Spleen (tissue), 11 donors: ENCODE data around the gene TXNDC11. TPM values are rescaled to one million over a fixed set of nuclear protein-coding genes. Genes with fewer than 3 reads are reported as not detected.

Experiments
- DNase-seq: peaks from one replicate; pipeline ENCODE4 v3.0.0-alpha.2; 2020
- H3K27ac ChIP-seq, 8 donors: fragments of 200-600 bp; sonication (generic) in 7 of 8; 1 replicate in 4 of 8; 2 replicates in 4 of 8; pipeline versions ENCODE4 v1.5.0 to v1.8.0; 2016 to 2021; ENCODE audit warnings: inconsistent platforms in 4 of 8, mild to moderate bottlenecking in 4 of 8, moderate library complexity in 1 of 8
- H3K27me3 ChIP-seq, 7 donors: fragments of 200-600 bp; sonication (generic) in 6 of 7; replicated peaks in 1 of 7; 1 replicate in 4 of 7; 2 replicates in 3 of 7; pipeline versions ENCODE4 v1.5.0 to v1.8.0; 2016 to 2021; ENCODE audit warnings: inconsistent platforms in 3 of 7, mild to moderate bottlenecking in 1 of 7
- H3K36me3 ChIP-seq, 6 donors: fragments of 200-600 bp; sonication (generic) in 5 of 6; 1 replicate in 4 of 6; 2 replicates in 2 of 6; pipeline versions ENCODE4 v1.5.0 to v1.8.0; 2016 to 2021; ENCODE audit warnings: inconsistent platforms in 2 of 6
- H3K4me1 ChIP-seq, 6 donors: fragments of 200-600 bp; sonication (generic) in 5 of 6; 1 replicate in 3 of 6; 2 replicates in 3 of 6; pipeline versions ENCODE4 v1.5.0 to v1.8.0; 2016 to 2021; ENCODE audit warnings: inconsistent platforms in 3 of 6
- H3K4me3 ChIP-seq, 8 donors: fragments of 200-600 bp; sonication (generic) in 7 of 8; 1 replicate in 4 of 8; 2 replicates in 4 of 8; pipeline versions ENCODE4 v1.5.0 to v1.8.0; 2016 to 2021; ENCODE audit warnings: inconsistent platforms in 4 of 8, mild to moderate bottlenecking in 4 of 8, moderate library complexity in 2 of 8
- H3K9me3 ChIP-seq, 8 donors: fragments of 200-600 bp; sonication (generic) in 7 of 8; 1 replicate in 4 of 8; 2 replicates in 4 of 8; pipeline versions ENCODE4 v1.5.0 to v1.8.0; 2016 to 2021; ENCODE audit warnings: inconsistent platforms in 4 of 8
- CTCF ChIP-seq, 11 experiments: fragments of 200-600 bp in 7 of 11; fragments of 450-650 bp in 4 of 11; sonication (generic) in 4 of 11; IDR thresholded peaks in 8 of 11; conservative IDR thresholded peaks in 3 of 11; 1 replicate in 7 of 11; 2 replicates in 4 of 11; pipeline versions ENCODE4 v1.4.0 to v1.8.0; 2016 to 2021; ENCODE audit warnings: antibody characterized with exemption in 11 of 11, inconsistent platforms in 4 of 11, mild to moderate bottlenecking in 1 of 11
- POLR2A ChIP-seq, 3 donors: fragments of 450-650 bp; IDR thresholded peaks; one replicate each; pipeline ENCODE4 v1.5.1; 2017; ENCODE audit warnings: antibody characterized with exemption in 3 of 3, mild to moderate bottlenecking in 1 of 3
- POLR2AphosphoS5 ChIP-seq, 3 donors: sonication (generic); formaldehyde crosslinking; IDR thresholded peaks; one replicate each; pipeline ENCODE4 v1.5.1; 2017; ENCODE audit warnings: antibody characterized with exemption in 3 of 3
- WGBS, 5 donors: extraction: QIAGEN DNeasy Blood & Tissue Kit in 3 of 5; methylation state at CpG; one replicate each; pipeline versions ENCODE4 v1.1.5 to v1.1.7; 2013 to 2018; 5-methylcytosine and 5-hydroxymethylcytosine counted together
- intact Hi-C: fragments of 100-400 bp; cut with DNase I; formaldehyde crosslinking; loops from one replicate; pipeline ENCODE4 v1.15.0; 2023; ENCODE audit warnings: low total_unique reads
- polyA plus RNA-seq, 3 donors: library from polyadenylated mRNA; stranded (reverse); fragments of 200-250 nt; gene quantifications; one replicate each; pipeline ENCODE4 v1.2.1, GENCODE V29; 2013
- total RNA-seq, 7 donors: library from RNA; depleted of rRNA in 3 of 7; stranded (reverse); fragments of >200 nt in 3 of 7; fragmentation: NEBNext Ultra II Directional in 4 of 7; extraction: Animal tissue kit (Norgen Biotek cat#: 25700) in 4 of 7; gene quantifications; one replicate each; pipeline versions ENCODE4 v1.1.0 to v1.2.1, GENCODE V29; 2016 to 2021
- donor health status: healthy with polysubstance abuse.
- donor health status: DM: no; HTN: no; CAD: no; lungs with moderate emphysema.
- donor health status: DM: no; HTN: no; CAD: no.
- donor health status: Bipolar disorder and iron deficiency.
- donor health status: healthy.
- donor health status: DM: no; HTN: no; CAD: no.
- donor health status: DM: yes; HTN: yes; CAD: no.

Gene TXNDC11
- total and polyA plus RNA-seq, 10 donors = 28.3 to 104 (median 49.3) TPM

DNA sequence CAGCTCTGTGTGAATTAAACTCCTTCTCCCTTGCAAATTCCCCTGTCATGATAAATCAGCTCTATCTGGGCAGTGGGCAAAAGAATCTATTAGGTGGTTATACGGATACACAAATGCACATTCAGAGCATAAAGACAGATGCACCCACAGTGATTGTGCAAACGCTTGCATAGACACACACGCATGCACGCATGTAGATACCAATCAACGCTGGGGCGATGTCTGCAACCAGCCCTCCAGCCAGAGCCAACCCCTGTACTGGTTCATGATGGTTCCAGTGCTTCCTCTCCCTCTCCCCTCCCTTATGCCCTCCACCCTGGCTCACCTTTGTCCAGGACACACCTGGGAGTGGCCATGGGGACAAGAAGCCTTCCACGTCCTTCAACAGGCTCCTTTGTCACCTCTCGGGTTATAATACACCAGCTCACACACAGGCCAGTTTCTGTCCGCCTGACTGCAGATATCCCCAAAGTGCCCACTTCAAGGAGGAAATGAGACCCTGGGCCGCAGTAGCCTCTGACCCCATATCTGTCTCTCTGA is 107.5 kb downstream of the TXNDC11 start:
- no peak overlapping the region for H3K4me3 ChIP-seq
- H3K27ac ChIP-seq = peak overlapping the region in 1 of 8 donors; percentile 93
- intact Hi-C loops = no loop called here
- peaks cover 0 to 7% (median 0%) of the 10 kb centered on the region in 7 donors for H3K27me3 ChIP-seq
- H3K9me3 ChIP-seq = no peaks in the 10 kb centered on the region
- peaks cover 2 to 64% (median 26%) of the 10 kb centered on the region in 6 donors for H3K4me1 ChIP-seq
- H3K36me3 ChIP-seq = no peaks in the 10 kb centered on the region
- no peak for DNase-seq
- TF ChIP-seq POLR2AphosphoS5 (IDR thresholded peaks at IDR 0.05) (no peak), POLR2A (IDR thresholded peaks at IDR 0.05) (no peak), CTCF (IDR thresholded peaks at IDR 0.05 in 8 of 11, conservative IDR thresholded peaks at IDR 0.05 in 3 of 11) (no peak)
- WGBS, 5 donors = 82 to 93% (median 85%) methylated on average over 10 of the region's 10 CpGs

- Histone ChIP-seq H3K9me3 (no peaks in the 10 kb centered on the region), H3K27ac (peak overlapping the region in 5 of 8 donors; percentile 22 to 93 (median 73)), H3K36me3 (no peaks in the 10 kb centered on the region), H3K4me1 (peaks cover 9 to 66% (median 31%) of the 10 kb centered on the region in 6 donors), H3K4me3 (no peak overlapping the region), H3K27me3 (peaks cover 0 to 7% (median 0%) of the 10 kb centered on the region in 7 donors)
- WGBS, 5 donors = 45 to 69% (median 61%) methylated on average over 6 of the region's 6 CpGs
- no peak for DNase-seq
- intact Hi-C loops = no loop called here
- TF ChIP-seq CTCF (IDR thresholded peaks at IDR 0.05 in 8 of 11, conservative IDR thresholded peaks at IDR 0.05 in 3 of 11) (no peak), POLR2AphosphoS5 (IDR thresholded peaks at IDR 0.05) (no peak), POLR2A (IDR thresholded peaks at IDR 0.05) (no peak)
Observed at GRCh38 chr16:11634312-11634711, 108.3 kb downstream of the TXNDC11 start.

- no peak for DNase-seq
- 58 to 100% (median 82%) methylated on average over 1 to 3 of the region's 3 CpGs for WGBS, 5 donors
- no peaks in the 10 kb centered on the region for H3K9me3 ChIP-seq
- no peaks in the 10 kb centered on the region for H3K36me3 ChIP-seq
- TF ChIP-seq POLR2AphosphoS5 (IDR thresholded peaks at IDR 0.05) = no peak
- TF ChIP-seq POLR2A (IDR thresholded peaks at IDR 0.05) = no peak
- no peak for TF ChIP-seq CTCF (IDR thresholded peaks at IDR 0.05 in 8 of 11, conservative IDR thresholded peaks at IDR 0.05 in 3 of 11)
- H3K27me3 ChIP-seq = peaks cover 0 to 7% (median 0%) of the 10 kb centered on the region in 7 donors
- no peak overlapping the region for H3K4me3 ChIP-seq
- intact Hi-C loops = no loop called here
- peaks cover 18 to 78% (median 37%) of the 10 kb centered on the region in 6 donors for H3K4me1 ChIP-seq
- peak overlapping the region in 7 of 8 donors; percentile 52 to 93 (median 75) for H3K27ac ChIP-seq
Observed at GRCh38 chr16:11633113-11633512, 109.5 kb downstream of the TXNDC11 start.

- H3K4me3 ChIP-seq = no peak overlapping the region
- TF ChIP-seq POLR2A (IDR thresholded peaks at IDR 0.05) (no peak), POLR2AphosphoS5 (IDR thresholded peaks at IDR 0.05) (peak; percentile 67 to 81 (median 75)), CTCF (IDR thresholded peaks at IDR 0.05 in 8 of 11, conservative IDR thresholded peaks at IDR 0.05 in 3 of 11) (no peak)
- 54 to 71% (median 66%) methylated on average over 14 to 15 of the region's 15 CpGs for WGBS, 5 donors
- peak; percentile 78 for DNase-seq
- peaks cover 0 to 7% (median 0%) of the 10 kb centered on the region in 7 donors for H3K27me3 ChIP-seq
- no peaks in the 10 kb centered on the region for H3K9me3 ChIP-seq
- H3K36me3 ChIP-seq = no peaks in the 10 kb centered on the region
- intact Hi-C loops = no loop called here
- peaks cover 20 to 84% (median 39%) of the 10 kb centered on the region in 6 donors for H3K4me1 ChIP-seq
- peak overlapping the region in 7 of 8 donors; percentile 52 to 93 (median 75) for H3K27ac ChIP-seq
Observed at GRCh38 chr16:11632455-11632939, 110.2 kb downstream of the TXNDC11 start.
